ENCODE data around the gene LINGO4.
"Not testable (repeated sequence)": the region's sequence is repeated elsewhere in the genome, so short reads cannot be mapped to it uniquely, and the experiment has no call there.

Gene LINGO4

GRCh38 chr1:151780736-151781135 lies 24.5 kb downstream of the LINGO4 start:
- DNase-seq, result not testable (repeated sequence)

DNA sequence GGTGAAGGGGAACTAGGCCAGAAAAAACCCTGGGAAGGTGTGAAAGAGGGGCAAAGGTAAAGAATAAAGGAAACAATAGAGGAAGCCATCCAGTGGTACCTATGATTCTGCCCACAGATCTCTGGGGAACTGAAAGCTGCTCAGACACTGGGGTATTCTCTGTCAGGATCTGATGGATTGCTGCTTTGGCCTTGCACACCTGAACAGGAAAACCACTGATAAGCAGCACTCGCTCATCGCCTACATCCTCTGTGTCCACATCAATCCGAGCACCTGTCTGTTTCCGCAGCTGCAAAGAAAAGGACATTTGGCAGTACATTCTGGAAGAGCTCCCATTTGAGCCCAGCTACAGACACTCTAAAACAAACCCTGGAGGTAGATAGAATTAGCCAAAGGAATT lies 25.4 kb downstream of the LINGO4 start:
- DNase-seq, result no peak

DNA sequence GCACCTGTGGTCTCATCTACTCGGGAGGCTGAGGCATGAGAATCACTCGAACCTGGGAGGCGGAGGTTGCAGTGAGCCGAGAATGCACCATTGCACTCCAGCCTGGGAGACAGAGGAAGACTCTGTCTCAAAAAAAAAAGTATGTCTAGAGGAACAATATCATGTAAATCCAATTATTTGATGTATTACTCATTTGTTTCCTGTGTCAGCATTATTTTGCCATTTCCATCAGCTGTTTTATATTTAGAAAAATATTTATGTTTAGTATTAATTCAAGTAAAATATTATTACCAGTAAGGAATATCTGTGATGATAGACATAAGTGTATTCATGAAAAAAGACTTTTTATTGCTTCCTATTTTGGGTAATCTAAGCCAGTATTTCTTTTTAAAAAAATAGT lies 27.9 kb downstream of the LINGO4 start:
- DNase-seq, result no peak

DNA sequence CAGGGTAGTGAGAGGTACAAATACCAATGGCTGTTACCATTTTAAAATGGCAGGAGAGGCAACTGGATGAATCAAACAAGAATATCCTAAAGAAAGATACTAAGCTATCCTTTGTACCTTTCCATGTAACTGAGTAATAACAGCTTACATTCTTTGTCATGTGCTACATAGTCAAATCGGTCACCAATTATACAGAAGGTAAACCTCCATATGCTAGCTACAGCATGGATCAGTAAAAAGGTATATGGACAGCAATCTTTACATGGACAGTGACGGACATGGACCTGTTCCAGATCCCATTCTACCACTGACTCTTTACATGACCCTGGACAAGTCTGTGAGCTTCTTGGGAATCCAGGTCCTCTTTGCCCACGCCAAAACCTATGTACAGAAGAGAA lies 28.6 kb downstream of the LINGO4 start:
- no peak for DNase-seq

DNA sequence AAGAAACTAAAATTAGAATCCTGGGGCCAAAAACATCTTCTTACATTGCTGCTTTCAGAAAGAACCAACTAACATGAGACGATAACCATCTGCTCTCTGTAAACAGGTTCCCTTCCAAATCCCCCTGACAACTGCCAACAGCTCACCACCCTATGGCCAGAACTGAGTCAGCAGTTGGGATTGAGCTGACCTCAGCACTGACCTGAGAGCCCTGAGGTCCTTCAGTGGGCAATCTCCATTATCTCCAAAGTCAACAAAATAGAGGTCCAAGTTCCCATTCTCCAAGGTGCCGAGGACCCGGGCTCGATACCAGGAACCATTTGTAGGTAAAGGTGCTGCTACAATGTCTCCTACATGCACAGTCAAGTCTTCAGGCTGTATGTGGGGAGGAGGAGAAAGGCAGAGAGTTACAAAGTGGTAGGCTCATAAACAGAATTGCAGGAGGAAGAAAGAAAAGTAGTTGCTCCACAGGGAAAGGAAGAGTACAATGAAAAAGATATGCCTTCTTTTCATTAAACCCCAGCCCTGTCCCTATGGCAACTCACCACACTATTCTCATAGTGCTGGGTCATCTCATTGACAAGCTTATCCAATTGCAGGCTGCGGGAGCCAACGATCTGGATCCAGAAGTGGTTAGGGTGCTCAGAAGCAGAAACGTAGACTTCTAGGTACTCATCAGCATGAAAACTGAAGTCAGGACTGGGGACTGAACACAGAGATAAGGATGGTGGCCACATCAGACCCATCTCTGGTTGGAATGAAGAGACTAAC lies 29.1 kb downstream of the LINGO4 start:
- DNase-seq, result no peak

GRCh38 chr1:151774256-151774922 lies 30.8 kb downstream of the LINGO4 start:
- no peak for DNase-seq

GRCh38 chr1:151773702-151774101 lies 31.5 kb downstream of the LINGO4 start:
- no peak for DNase-seq

- not testable (repeated sequence) for DNase-seq
These were observed 35.9 kb downstream of the LINGO4 start for GRCh38 chr1:151769270-151769669.

- not testable (repeated sequence) for DNase-seq
These were observed 36.7 kb downstream of the LINGO4 start for GRCh38 chr1:151768351-151769066.

GRCh38 chr1:151763990-151764389 lies 41.2 kb downstream of the LINGO4 start:
- no peak for DNase-seq

DNA sequence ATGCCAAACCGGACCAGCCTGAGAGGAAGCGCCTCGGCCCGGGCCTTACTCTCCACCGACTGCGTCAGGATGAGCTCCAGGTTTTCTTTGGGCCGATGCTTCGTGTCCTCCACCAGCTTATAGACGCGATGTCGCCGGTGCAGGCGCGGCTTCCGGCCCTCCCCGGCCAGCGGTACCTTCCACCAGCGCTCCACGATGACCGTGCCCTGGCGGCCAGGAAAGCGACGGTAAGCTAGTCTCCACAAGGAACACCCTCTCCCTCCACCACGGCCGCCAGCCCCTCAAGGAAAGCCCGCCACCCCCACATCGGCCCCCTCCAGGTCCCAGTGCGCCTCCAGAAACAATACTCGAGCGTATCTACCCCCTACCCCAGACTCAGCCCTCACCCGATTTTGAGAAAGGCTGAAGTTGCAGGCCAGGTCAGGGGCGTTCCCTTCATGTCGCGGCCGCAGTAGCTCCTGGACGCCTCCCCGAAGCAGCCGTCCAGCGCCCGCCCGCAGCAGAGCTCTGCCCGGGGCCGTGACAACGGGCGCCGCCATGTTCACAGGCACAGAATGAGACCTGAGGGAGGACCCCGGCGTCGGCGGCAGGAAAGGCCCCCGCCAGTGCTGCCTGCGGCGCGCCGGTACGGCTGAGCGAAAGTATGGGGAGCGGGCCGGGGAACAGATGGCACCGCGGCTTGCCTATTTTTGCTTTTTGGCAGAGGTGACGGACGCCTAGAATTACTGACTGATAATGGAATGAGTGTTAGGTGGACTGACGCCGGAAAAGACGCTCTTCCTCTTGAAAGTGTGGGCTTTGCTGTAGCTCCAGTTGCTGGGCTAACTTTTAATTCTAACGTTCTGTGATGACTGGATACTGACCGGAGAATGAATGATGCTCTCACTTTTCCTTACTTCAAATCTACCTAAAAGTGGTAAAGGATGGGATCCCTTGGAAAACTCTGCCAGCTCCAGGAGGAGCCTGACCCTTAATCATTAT lies 42.0 kb downstream of the LINGO4 start, which contains the start of gene MRPL9:
Gene MRPL9, minus strand, starts transcription at position 556 of the 981 bp plus-strand sequence. Its CDS starts 17 bp downstream, at position 539.
- peak; percentile 39 for DNase-seq

- DNase-seq, result no peak
These were observed 44.4 kb downstream of the LINGO4 start for GRCh38 chr1:151760597-151761385.

GRCh38 chr1:151759241-151759640 lies 46.0 kb downstream of the LINGO4 start:
- no peak for DNase-seq

DNA sequence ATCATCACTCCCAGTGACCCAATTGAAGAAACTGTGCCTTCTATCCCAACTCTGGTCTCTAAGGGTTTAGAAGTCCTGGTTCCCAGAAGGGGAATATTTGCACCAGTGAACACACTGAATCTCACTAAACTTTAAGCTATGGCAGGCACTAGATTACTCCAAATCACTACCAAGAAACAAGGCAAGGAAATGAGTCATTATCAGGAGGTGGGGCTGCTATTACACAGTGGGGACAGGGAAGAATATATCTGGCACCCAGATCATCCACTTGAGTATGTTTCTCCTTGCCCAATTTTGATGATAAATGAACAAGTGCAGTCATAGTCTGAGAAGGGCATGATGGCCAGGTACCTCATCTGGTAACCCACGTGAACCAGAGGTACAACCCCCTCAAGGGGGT lies 48.9 kb downstream of the LINGO4 start:
- DNase-seq, result no peak
